HG03575 (cell line): ENCODE results near the gene KPNA6.

ENCODE experiments used
- ATAC-seq: cut with Tn5 transposase; IDR thresholded peaks from one replicate; pipeline ENCODE4 v1.9.1; 2021; ENCODE audit not compliant: unreplicated experiment, insufficient number of reproducible peaks, low FRiP score; ENCODE audit errors: extremely low read depth

Gene KPNA6

DNA sequence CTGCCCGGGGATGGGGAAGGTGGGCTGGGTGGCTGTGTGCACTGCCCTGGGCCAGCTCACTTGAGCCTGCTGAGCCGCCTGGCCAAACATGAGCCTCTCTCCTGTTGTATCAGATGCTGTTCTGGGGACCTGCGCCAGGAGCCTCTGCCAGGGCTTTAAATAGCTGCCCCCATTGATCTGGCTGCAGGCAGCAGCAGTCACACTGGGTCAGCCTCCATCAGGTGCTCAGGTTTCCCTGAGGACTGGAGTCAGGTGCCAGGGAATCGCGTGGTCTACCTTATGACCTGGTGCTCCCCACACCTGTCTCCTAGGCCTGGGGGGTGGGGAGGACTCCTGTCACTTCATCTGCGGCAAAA, 91.8 kb downstream of the KPNA6 start:
- ATAC-seq = no peak

DNA sequence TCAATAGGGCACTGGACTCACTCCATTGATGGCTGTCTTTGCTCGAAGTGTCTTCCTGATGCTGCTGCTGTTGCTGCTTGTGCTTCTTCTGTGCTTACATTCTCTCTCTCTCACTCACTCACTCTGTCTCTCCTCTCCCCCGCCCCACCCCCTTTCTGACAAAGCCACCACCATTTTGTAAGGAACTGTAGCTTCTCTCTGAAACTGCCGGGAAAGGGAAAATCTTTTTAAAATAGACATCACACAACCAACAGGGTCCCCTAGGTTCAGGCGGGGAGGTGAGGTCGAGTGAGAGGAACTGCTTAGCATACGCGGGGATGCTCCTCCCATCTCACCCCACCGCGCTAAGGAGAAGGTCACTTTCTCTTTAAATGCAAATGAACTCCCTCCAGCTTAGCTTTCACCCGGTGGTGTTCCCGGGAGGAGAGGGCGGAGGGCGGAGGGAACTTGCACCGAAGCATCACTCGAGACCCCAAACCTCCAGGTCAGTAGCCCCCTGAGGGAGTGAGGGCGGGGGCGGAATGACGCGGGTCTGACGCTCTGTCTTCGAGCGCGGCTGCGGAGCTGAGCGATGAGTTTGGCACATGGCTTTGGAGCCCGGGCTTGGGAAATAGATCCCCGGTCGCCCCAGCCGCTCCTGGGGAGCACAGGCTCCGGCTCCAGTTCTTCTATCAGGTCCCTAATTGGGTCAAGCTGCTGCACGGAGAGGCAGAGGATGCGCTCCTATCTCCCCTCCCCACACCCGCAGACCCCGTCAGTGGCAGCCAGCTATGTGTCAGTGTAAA, 92.6 kb downstream of the KPNA6 start, which contains the start of gene CCDC28B:
TSS of gene CCDC28B (plus strand) at position 370 of the 785 bp plus-strand sequence. CDS start 1,341 bp downstream, outside the sequence.
- no peak for ATAC-seq

DNA sequence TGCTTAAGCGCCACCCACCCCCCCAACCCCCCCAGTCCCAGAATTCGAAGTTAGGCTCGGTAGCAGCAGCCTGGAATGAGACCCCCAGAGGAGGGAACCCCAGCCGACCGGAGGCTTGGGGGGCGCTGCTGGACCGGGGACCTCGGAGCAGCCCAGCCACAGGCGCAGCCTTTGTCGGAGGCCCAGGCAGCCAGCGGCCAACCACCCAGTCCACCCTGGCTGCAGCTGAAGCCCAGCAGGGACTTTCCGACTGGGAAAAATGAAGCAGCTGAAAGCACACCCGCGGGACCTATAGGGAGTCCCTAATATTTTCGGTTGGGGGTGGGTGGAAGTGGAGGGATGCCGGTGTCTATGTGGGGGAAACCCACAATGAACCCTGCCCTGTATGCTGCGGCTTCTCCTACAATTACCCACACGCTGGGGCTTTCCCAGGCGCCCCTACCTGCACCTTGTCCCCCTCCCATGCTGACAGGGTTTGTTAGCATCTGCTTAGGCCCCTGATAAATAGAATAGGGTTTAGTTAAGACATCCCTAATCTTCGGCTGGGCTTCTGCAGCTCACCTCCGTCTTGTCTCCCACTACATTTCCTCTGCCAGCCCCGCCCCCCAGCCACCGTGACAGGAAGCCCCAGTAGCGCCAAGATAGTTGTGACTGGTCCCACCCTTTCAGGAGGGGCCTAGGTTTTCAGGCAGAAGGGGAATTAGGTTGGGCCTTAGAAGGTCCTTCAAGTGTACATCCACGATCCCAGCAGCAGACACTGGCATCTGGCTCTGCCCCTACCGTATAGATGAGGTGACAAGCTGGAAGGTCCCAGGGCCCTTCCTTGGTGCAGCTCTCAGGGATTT, 93.4 kb downstream of the KPNA6 start:
- ATAC-seq = no peak

DNA sequence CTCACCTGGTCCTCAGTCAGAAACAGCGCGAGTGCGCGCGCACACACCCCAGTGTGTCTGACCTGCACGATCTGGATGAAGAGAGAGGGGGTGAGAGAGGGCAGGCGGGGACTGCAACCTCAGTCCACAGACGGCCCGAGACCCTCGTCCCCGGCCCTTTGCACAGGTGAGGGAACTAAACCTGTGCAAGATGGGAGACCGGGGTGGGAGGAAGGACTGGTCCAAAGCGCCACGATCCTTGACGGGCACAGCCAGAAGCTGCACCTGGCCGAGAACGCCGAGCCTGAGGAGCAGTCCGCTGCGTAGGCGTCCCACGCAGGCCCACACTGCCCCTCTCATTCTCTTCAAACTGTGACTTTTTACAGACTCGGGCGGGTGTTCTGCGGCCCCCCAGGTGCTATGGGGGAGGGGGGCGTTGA, 97.1 kb downstream of the KPNA6 start:
- no peak for ATAC-seq

DNA sequence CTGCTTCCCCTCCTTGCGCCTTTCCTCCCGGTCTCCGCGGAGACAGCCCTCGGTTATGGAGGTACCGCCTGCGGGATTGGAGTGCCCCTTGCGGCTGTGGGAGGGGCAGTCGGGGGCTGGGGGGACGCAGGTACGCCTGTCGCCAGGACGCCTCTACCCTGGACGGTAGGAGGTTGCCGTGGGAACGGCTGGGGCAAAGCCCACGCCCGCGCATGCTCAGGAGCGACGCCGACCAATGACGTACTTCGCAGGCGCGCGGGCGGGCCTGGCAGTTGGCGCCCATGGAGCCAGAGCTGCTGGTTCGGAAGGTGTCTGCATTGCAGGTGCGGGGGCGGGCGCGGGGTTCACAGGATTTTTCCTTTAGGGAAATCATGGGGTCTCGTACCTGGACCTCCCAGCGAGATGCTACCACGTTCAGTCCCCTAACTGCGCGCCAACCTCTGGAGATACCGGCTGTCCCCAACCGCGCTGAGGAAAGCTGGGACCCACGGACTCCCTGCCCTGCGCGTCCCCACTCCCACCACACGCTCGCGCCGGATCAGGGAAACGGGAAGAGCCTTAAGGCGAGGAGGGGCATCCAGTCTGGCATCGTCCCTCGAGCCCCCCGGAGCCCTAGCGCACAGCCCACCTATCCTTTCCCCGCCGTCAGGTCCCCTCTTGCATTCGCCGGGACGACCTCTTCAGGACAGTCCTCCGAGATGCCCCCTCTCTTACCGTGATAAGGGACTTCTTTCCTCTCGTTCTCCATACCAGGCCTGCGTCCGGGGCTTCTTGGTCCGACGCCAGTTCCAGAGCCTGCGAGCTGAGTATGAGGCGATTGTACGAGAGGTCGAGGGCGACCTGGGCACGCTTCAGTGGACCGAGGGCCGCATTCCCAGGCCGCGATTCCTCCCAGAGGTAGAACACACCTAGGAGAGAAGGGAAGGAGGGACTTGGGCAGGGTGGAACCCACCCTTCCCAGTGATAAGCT, 97.8 kb downstream of the KPNA6 start, which contains the start of gene IQCC:
TSS of gene IQCC (plus strand) at position 271 of the 970 bp plus-strand sequence. CDS start at position 282, 11 bp downstream.
- no peak for ATAC-seq

DNA sequence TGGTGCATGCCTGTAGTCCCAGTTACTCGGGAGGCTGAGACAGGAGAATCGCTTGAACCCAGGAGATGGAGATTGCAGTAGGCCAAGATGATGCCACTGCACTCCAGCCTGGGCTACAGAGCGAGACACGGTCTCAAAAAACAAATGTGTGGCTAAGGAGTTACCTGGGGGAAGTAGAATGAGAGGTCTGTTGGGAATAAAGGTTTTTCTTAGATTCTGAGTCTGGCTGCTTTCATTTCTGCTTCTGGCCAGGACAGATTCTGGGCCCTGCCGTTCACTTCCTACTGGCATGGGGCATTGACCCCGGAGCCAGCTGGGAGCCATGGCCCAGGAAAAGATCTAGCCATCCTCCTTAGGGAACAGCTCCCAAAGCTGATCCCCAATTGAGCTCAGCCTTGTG, 100.6 kb downstream of the KPNA6 start:
- no peak for ATAC-seq

DNA sequence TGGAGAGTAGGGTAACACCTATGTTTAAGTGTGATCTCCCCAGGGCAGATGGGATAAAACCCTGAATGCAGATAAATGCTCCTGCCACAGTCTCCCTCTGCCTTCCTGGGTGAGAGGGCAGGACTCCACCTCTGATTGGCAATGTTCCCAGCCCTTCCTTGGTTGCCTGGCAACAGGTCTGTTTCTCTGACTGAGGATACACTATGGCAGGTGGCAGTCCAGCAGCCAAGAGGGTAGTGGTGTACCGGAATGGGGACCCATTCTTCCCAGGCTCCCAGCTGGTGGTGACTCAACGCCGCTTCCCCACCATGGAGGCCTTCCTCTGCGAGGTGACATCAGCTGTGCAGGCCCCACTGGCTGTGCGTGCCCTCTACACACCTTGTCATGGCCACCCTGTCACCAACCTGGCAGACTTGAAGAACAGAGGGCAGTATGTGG, 101.1 kb downstream of the KPNA6 start, which contains the start of gene DCDC2B:
TSS of gene DCDC2B (plus strand) at position 199 of the 438 bp plus-strand sequence. CDS start at position 204, 5 bp downstream.
- ATAC-seq = no peak

DNA sequence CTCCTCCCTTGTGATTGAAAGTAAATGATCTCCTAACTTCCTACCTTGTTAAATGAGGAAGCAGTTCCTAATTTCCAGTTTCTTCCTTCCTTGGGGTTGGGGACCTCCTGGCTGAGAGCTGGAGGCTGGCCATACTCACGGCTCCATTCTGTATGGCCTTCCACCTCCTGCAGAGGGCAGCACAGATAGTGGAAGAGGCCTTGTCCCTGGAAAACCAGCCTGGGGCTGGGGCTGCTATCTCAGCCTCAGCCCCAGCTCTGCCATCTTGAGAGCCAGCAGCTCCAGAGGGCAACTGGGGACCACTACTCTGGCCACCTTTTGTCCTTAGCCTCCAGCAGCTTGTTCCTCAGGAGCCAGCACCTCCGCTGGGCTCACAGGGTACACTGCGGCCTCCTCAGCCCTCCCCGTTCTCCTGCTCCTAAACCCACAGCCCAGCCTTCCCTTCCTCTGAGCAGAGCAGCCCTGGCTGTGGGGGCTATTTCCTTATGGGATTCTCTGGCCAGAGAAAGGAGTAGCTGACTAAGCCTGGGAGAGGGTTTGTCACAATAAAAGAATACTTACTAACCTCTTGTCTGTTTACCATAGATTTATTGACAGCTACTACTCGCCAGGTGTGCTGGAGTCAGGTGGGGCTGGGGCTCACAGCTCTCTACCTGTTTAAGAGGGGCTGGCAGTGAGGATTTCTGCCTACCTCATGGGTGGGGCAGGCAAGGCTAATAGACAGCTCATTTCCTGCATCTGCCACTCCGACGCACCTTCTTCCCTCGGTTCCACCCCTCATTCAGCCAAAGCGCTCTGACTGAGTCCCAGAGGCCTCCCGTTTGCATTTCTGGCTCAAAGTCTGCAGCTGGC, 108.0 kb downstream of the KPNA6 start:
- ATAC-seq = no peak

DNA sequence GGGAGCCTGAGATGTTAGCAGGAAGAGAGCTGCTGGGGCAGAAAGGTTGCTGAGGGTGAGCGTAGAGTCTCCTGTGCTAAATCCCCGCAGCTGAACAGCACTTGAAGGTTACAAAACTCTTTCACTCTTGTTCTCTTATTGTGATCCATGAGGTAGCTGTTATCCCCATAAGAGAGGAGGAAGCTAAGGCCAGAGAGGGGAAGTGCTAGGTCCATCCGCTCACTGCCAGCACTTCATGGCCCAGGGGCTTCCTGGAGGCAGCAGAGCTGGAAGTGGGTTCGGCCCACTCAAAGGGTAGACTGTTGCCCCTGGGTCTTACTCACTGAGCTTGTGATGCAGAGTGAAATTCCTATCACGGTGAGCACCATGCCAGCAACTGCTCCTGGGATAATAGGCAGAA, 108.7 kb downstream of the KPNA6 start:
- ATAC-seq = no peak

DNA sequence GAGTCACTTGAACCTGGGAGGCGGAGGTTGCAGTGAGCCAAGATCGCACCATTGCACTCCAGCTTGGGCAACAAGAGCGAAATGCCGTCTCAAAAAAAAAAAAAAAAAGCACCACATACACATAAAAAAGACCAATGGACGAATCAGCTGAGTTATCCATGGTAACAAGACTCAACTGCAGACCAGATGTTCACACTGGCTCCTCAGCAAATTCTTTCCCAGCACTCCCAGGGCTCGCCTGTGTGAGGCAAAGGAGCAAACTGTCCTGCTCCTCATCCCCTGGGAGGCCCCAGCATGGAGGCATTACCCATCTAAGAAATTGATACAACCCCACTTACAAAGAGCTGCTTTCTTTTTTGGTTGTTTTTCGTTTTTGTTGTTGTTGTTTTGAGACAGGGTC, 111.2 kb downstream of the KPNA6 start:
- no peak for ATAC-seq

DNA sequence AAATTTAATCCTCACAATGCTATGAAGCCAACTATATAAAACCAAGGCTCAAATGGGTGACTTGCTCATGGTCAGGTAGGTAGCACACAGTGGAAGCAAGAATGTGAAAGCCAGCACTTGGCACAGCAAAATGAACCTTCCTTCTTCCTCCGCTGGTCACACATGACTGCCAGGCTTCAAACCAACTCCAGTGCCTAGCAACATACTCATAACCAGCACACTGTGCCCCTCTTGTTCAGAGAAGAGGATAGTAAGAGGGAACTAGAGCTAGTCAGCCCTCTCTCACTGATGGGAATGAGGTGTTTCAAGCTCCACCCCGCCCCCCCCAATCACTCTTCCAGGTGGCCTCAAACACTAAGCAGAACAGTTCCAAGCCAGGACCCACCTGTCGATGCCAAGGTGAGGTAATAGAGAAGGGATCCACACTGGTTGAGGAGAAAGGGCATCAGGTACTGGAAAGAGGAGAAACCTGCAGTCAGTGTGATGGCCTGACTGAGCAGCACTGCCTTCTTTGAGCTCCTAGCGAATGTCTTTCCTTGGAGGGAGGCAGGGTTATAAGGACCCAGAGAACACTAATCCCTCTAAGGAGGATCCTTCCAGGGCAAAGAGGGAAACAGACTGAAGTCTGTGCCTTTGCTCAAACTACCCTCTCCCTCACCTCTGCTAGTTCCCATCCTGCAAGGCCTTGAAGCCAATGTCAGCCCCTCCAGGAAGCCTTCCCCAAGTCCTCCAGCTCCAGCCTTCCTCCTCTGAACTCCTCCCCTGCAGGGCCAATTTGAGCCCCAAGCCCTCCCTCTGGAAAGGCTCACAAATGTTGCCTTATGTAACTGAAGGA, 113.1 kb downstream of the KPNA6 start:
- ATAC-seq = no peak

DNA sequence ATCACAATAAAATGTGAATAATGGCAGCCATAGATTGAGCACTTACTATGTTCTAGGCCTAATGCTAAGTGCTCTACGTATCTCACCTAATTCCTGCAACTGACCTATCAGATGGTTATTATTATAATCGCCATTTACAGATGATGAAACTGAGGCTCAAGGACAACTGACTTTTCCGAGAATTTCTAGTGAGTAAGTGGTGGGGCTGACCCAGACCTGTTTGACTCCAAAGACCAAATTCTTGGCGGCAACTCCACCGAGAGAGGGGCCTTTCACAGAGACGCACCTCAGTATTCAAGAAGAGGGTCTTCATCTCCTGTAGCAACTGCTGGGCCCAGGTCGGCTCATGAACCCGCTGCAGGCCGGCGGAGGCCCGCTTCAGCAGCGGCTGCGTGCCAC, 113.7 kb downstream of the KPNA6 start:
- ATAC-seq = no peak

DNA sequence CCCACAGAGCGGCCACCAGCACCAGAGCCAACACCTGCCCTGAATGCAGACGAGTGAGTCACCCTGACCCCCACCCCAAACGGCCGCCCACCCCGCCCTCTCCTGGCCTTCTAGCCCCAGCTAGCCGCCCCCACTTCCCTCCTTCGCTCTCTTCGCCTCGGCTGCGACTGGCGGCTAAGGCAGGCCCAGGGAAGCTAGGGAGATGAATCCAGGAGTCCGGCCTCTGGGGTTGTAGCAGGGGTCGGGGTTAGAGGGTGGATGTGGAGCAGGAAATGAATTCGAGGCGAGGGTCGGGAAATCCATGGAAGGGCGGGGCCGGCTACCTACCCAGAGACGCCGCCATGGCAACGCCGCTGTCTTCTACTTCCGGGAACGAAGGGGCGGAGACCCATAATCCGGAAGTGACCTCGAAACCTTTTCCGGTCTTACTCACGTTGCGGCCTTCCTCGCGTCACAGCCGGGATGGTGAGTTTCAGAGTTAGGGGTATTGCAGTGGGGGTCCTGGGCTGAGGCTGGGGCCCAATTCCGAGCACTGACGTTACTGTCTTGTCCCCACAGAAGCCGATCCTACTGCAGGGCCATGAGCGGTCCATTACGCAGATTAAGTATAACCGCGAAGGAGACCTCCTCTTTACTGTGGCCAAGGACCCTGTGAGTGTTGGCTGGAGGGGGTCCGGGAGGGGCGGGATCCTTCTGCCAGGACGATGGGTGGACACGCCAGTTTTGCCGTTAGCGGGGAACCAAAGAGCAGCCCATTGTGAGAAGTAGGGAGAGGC, 114.3 kb downstream of the KPNA6 start, which contains the start of the genes EIF3I and TMEM234:
TSS of gene EIF3I (plus strand) at position 428 of the 776 bp plus-strand sequence. CDS start at position 463, 35 bp downstream.
TSS of gene TMEM234 (minus strand) at position 374 of the 776 bp plus-strand sequence. CDS start at position 343, 31 bp downstream.
- ATAC-seq = no peak

DNA sequence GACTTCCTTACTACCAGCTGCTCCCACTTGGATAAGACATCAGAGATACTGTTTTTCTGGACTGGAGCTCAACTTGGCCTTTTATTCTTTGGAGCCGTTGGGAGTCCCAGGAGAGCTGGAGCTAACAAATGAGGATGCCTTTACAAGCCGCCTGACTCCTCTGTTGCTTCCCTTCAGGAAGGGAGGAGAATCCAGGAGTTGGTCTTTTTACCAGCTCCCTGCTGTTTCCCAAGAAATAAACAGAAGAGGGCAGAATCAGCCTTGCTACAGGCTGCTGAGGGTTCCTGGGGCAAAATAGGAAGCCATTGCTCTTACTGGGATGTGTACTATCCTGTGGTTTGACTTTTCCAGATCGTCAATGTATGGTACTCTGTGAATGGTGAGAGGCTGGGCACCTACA, 115.8 kb downstream of the KPNA6 start:
- ATAC-seq = no peak

DNA sequence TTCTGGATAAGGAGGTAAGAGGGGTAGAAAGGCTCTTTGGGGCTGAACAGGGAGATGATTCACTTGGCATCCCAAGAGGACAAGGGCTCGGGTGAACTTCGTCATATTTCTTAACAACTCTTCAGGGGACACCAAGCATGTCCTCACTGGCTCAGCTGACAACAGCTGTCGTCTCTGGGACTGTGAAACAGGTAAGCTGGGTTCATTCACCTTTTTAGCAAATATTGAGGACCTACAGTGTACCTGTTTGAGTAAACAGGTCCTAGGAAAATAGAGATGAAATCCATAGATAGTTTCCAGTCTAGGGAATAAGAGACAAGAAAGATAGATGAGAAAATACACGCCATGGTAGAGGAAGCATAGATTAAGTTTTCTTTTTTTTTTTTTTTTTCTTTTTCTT, 116.4 kb downstream of the KPNA6 start:
- ATAC-seq = no peak
